ENCODE measurements around the gene MON2. TPM values are rescaled to one million over a fixed set of nuclear protein-coding genes. Genes with fewer than 3 reads are reported as not detected.

The MON2 gene
- total and polyA plus RNA-seq, 2 of the 13 experiments (the other 11 are each of a cell fraction or from before 2014, with no cell fraction given): 10.5 to 24.8 TPM

DNA sequence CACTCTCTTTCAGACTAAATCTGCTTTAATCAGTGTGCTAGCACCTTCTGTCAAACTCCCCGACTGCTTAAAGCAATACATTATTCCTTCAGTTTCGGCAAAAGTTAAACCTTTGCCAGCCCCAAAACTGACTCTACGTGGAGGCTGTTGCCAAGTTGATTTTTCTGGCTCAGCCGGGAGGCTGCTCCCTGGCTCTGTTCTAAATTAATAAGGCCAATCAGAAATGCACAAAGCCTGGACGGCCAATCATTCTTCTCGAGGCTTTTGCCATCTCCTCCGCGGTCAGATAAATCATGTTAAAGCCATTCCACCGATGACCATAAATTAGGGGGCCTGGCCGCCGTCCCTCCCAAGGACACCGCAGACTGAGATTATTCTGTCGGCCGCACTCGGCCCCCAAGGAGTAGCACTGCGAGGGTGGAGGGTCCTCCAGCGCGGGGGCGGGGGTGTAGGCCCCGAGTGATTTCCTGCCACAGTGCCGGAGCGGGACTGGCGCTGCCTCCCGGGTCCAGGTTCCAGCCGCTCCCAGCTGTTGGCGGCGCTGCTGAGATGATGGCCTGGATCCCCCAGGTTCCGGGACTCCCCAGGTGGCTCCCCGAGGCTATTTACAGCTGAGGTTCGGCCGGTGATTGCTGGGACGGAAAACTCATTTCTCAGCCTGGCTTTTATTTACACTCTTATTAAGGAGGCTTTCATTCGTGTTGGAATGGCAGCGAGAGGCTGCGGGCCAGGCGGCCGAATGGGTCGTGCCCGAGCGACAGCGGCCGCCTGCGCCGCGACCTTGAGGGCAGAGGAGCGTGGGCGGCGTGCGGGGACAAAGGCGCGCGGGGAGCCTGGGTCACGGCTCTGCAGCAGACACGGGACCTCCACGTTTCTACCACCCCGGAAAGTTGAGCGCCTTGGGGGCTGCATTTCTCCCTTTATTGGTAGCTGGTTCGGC is 165.1 kb downstream of the MON2 start (continued):
- TF ChIP-seq HCFC1 (IDR thresholded peaks at IDR 0.05; ENCODE audit: low read depth, low read length) (no peak), HDAC1 (CRISPR knock-in tag; IDR thresholded peaks at IDR 0.05) (no peak), EP300 (IDR thresholded peaks at IDR 0.05; ENCODE audit: low read depth in 2 of 2, low read length in 2 of 2) (no peak), EP300 (CRISPR knock-in tag; IDR thresholded peaks at IDR 0.05; ENCODE audit: borderline replicate concordance) (no peak), PPARG (CRISPR knock-in tag; conservative IDR thresholded peaks at IDR 0.05) (no peak), PAF1 (CRISPR knock-in tag; IDR thresholded peaks at IDR 0.05) (no peak), SMARCC2 (IDR thresholded peaks at IDR 0.05) (no peak), POGZ (CRISPR knock-in tag; IDR thresholded peaks at IDR 0.05) (peak; percentile 66; the same call in 1 of the 2 replicates), POLR2A (IDR thresholded peaks at IDR 0.05; ENCODE audit: insufficient read depth in 1 of 2, low read depth in 2 of 2, low read length in 2 of 2) (no peak), ZBTB21 (CRISPR knock-in tag; IDR thresholded peaks at IDR 0.05) (no peak), HOMEZ (CRISPR knock-in tag; IDR thresholded peaks at IDR 0.05; ENCODE audit: low read depth) (no peak), ZMYM2 (CRISPR knock-in tag; IDR thresholded peaks at IDR 0.05) (0 out of 2 replicates have a peak, but pooled peaks have one; percentile 43), ZNF367 (CRISPR knock-in tag; IDR thresholded peaks at IDR 0.05; ENCODE audit: borderline replicate concordance) (no peak), ZNF484 (CRISPR knock-in tag; IDR thresholded peaks at IDR 0.05; ENCODE audit: borderline replicate concordance, low read depth) (no peak), FOXJ3 (CRISPR knock-in tag; IDR thresholded peaks at IDR 0.05; ENCODE audit: borderline replicate concordance) (no peak), ZNF496 (CRISPR knock-in tag; IDR thresholded peaks at IDR 0.05; ENCODE audit: insufficient replicate concordance) (no peak), ZNF20 (CRISPR knock-in tag; IDR thresholded peaks at IDR 0.05) (no peak), SYNCRIP (IDR thresholded peaks at IDR 0.05; ENCODE audit: insufficient read depth, low read depth, low read length) (no peak)
- TF ChIP-seq, protein P1, sequence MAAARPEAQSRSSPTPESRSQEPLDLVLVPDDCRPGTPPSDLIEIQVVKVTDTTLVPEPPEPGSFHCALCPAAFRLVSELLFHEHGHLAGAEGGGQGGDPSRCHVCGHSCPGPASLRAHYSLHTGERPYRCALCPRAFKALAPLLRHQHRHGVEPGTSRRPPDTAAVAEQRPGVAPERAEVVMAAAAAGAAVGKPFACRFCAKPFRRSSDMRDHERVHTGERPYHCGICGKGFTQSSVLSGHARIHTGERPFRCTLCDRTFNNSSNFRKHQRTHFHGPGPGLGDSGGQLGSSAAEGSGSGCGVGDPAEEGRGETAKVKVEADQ (CRISPR knock-in tag; IDR thresholded peaks at IDR 0.05; ENCODE audit: borderline replicate concordance): 0 out of 2 replicates have a peak, but pooled peaks have one; percentile 53
- TF ChIP-seq, protein P2, sequence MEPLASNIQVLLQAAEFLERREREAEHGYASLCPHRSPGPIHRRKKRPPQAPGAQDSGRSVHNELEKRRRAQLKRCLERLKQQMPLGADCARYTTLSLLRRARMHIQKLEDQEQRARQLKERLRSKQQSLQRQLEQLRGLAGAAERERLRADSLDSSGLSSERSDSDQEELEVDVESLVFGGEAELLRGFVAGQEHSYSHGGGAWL (CRISPR knock-in tag; IDR thresholded peaks at IDR 0.05): peak; percentile 51; the same call in 1 of the 2 replicates
- TF ChIP-seq, protein P3, sequence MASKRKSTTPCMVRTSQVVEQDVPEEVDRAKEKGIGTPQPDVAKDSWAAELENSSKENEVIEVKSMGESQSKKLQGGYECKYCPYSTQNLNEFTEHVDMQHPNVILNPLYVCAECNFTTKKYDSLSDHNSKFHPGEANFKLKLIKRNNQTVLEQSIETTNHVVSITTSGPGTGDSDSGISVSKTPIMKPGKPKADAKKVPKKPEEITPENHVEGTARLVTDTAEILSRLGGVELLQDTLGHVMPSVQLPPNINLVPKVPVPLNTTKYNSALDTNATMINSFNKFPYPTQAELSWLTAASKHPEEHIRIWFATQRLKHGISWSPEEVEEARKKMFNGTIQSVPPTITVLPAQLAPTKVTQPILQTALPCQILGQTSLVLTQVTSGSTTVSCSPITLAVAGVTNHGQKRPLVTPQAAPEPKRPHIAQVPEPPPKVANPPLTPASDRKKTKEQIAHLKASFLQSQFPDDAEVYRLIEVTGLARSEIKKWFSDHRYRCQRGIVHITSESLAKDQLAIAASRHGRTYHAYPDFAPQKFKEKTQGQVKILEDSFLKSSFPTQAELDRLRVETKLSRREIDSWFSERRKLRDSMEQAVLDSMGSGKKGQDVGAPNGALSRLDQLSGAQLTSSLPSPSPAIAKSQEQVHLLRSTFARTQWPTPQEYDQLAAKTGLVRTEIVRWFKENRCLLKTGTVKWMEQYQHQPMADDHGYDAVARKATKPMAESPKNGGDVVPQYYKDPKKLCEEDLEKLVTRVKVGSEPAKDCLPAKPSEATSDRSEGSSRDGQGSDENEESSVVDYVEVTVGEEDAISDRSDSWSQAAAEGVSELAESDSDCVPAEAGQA (IDR thresholded peaks at IDR 0.05; ENCODE audit: low read depth): no peak
- TF ChIP-seq, protein P3 (CRISPR knock-in tag; IDR thresholded peaks at IDR 0.05; ENCODE audit: borderline replicate concordance): no peak
